HuH-7.5 (cell line): ENCODE data around the gene BCAS3.
"Not testable (repeated sequence)": the region's sequence is repeated elsewhere in the genome, so short reads cannot be mapped to it uniquely, and the experiment has no call there.

Experiments
- DNase-seq: peaks from one replicate; pipeline ENCODE4 v3.0.0; 2011; ENCODE audit warnings: low spot score

Gene BCAS3

DNA sequence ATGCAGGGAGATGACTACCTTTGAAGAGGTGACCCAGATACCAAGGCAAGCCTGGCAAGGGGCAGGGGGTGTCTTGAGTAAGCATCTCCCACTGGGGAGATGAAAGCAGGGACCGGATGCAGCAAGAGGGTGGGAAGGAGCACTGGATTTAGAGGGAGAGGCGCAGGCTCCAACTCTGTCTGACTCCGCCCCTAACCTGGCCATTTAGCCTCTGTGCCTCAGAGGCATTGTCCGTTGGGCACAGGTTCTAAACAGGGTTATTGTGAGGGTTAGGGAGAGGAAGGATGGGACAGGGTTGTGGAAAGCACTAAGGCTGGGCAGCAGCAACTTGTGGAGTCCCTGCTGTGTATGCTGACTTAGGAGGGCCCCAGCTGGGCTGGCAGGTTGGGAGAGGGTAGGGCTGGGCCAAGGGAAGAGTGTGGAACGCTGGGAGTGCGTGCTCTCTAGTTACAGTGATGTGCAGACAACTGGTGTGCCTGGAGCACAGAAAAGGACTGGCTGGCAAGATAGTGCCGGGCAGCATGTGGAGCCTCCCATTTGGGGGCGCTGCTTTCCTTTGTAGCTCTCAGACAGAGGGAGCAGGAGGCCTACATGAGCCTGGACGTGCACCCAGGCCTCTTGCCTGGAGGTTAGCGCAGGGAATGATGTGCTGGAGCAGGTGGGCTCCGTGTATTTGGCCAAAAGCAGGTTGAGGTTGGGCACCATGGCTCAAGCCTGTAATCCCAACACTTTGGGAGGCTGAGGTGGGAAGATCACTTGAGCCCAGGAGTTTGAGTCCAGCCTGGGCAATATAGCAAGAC is 748.2 kb downstream of the BCAS3 start:
- peak; percentile 65 for DNase-seq

DNA sequence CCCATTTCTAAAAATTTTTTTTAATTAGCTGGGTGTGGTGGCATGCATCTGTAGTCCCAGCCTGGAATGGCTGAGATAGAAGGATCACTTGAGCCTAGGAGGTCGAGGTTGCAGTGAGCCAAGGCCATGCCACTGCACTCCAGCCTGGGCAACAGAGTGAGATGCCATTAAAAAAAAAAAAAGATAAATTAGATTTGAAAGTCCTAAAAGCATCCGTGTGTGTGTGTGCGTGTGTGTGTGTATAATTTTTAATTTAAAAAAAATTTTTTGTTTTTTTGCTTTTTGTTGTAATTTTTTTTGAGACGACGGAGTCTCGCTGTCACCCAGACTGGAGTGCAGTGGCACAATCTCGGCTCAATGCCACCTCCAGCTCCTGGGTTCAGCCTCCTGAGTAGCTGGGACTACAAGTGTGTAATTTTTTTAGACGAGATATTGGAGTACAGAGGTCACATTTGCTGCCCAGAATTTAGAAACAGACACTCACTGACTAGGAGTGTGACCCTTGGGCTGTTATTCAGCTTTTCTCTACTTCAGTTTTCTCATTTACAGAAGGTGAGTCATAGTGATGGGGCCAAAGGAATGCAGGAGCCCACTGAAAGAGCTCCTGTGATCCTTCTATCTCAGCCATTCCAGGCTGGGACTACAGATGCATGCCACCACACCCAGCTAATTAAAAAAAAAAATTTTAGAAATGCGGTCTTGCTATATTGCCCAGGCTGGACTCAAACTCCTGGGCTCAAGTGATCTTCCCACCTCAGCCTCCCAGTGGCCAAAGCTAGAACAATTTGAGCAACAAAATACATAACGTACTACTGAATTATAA is 749.0 kb downstream of the BCAS3 start:
- DNase-seq = no peak

DNA sequence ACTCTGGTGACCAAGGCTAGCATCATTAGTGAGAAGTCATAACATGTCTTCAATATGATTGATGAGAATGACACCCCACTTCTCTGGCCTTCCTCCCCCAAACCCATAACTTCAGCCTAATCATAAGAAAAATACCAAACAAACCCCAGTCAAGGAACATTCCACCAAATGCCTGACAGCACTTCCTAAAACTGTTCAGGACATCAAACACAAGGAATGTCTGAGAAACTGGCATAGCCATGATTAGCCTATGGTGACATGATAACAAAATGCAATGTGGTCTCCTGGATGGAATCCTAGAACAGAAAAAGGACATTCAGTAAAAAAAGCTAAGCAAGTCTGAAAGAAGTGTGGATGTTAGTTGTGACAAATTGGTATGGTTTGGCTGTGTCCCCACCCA is 749.9 kb downstream of the BCAS3 start:
- no peak for DNase-seq

DNA sequence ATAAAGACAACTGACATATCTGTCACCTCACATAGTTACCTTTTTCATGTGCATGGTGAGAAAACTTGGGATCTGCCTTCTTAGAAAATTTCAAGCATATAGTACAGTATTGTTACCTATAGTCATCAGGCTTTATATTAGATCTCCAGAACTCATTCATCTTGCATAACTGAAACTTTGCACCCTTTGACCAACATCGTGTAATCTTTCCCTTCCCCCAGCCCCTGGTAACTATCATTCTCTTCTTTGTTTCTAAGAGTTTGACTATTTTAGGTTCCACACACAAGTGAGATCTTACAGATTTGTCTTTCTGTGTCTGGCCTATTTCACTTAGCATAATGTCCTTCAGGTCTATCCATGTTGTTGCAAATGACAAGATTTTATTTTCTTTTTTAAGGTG is 751.6 kb downstream of the BCAS3 start:
- no peak for DNase-seq

DNA sequence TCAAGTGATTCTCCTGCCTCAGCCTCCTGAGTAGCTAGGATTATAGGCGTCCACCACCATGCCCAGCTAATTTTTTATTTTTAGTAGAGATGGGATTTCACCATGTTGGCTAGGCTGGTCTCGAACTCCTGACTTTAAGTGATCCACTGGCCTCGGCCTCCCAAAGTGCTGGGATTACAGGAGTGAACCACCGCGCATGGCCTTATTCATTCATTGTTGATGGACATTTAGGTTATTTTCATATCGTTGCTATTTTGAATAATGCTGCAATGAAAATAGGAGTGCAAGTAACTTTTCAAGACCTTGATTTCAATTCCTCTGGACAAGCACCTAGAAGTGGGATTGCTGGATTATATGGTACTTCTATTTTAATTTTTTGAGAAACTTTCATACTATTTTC is 752.2 kb downstream of the BCAS3 start:
- DNase-seq = not testable (repeated sequence)

DNA sequence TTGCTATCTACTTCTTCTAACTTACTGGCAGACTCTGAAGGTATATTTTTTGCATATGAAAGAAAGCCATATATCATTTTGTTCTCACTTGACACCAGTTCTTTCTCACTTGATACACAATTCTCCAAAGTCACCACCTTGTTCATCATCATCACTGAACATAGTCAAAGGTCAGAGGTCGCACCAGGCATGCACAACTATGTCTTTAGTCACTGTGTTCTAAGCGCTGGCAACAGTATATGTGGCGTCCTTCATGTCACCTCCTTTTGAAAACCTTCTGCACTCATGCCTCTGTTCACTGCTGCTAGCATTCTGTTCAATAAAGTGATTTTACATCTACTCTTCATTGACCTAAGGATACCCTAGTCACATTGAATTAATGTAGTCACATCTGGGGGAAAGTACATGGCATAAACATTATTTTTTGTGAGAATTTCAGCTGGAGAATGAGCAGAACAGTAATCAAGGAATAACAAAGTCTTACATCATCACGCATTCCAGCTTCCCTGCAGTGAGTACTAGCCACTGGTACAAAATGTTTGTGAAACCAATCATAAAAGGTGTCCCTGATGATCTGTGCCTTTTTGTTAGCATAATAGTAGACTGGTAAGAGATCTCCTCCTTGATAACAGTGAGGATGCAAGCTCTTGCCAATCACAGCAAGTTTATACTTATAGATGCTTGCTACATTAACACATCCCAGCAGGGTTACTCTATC is 754.1 kb downstream of the BCAS3 start:
- no peak for DNase-seq

DNA sequence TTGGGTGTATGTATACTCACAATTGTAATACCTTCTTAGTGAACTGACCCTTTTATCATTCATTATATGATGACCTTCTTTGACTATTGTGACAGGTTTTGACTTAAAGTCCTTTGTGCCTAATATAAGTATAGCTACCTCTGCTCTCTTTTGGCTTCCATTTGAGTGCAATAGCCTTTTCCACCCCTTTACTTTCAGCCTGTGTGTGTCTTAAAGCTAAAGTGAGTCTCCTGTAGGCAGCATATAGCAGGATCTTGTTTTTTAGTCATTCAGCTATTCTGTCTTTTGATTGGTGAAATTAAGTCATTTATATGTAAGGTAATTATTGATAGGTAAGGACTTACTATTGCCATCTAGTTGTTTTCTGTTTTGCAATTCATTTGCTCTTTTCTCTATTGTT is 758.6 kb downstream of the BCAS3 start:
- no peak for DNase-seq

DNA sequence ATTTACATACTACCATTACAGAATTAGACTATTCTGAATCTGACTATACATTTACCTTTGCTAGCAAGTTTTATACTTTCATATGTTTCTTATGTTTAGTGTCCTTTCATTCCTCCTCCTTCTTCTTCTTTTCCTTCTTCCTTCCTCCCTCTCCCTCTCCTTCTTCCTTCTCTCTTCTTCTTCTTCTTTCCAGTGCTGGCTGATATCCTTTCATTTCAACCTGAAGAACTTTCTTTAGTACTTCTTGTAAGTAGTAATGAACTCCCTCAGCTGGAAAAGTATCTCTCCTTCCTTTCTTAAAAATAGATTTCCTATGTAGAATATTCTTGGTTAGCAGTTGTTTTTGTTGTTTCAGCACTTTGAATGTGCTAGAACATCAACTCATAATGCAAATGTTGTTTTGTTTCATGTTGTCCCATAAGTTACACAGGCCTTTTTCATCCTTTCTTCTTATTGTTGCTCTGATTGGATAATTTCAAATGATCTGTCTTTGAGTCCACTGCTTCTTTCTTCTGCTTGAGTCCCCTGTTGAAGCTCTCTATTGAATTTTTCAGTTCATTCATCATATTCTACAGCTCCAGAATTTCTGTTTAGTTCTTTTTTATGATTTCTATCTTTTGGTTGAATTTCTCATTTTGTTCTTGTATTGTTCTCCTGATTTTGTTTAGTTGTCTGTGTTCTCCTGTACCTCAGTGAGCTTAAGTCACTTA is 759.5 kb downstream of the BCAS3 start:
- no peak for DNase-seq

DNA sequence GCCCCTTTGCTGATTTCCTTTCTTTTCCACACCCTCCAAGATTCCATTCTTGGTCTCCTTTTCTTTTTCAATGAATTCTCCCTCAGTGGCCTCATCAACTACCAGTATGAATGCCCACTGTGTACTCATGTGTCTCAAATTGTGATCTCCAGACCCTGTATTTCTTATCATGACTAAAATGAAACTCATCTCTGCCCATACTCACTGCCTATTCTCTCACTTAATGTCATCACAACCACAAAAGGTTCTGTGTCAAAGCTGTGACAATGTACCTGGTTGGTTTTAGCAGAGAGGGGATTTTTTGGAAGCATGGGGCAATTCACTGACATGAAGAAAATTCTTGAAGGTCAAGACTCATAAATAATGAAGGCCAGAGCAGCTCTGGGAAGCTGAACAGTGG is 763.0 kb downstream of the BCAS3 start:
- no peak for DNase-seq

DNA sequence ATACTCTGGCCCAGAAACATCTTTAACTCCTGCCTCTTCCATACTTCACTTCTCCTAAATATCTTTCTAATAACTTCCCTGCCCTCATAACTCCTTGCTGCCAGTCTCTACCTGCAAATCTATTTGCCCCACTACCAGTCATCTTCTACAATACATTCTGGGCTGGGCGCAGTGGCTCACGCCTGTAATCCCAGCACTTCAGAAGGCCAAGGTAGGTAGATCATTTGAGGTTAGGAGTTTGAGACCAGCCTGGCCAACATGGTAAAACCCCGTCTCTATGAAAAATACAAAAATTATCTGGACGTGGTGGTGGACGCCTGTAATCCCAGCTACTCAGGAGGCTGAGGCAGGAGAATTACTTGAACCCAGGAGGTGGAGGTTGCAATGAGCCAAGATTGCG is 763.9 kb downstream of the BCAS3 start:
- DNase-seq = not testable (repeated sequence)

DNA sequence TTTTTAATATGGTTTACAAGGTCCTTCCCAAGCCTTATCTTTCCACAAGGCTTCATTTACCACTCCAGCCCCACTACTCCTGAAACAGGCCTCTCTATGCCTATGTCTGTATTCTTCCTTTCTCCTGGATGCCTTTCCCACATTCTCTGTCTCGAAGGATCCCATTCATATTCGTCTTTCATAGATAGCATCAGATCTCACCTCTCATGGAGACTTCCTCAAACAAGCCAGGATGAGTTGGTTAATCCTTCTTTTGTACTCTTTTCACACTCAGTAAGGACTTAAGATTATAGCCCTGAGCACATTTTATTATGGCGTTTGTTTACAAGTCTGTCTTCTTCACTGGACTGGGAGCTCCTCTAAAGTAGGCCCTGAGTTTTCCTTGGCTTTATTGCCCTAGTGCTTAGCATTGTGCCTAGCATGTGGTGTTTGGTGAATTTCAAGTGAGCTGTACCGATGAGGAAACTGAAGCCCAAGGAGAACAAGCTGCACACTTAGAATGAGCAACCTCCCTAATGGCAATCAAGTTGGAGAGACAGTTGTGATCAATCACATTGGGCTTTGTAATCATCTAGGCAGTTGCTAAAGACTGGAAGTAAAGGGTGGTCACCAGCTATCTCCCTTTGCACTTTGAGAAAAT is 764.6 kb downstream of the BCAS3 start:
- no peak for DNase-seq
